IMR-90 (cell line): ENCODE measurements around the gene AGXT2. TPM values are rescaled to one million over a fixed set of nuclear protein-coding genes. Genes with fewer than 3 reads are reported as not detected.

Experiments
- ATAC-seq: fragments of 200-7000 bp; cut with Tn5 transposase; 2 replicates; pipeline ENCODE4 v1.9.1; 2020; ENCODE audit warnings: low read depth, mild to moderate bottlenecking, moderate library complexity
- BruUV-seq: library from RNA; stranded (reverse); fragments of 400-500 nt; replicated peaks from 2 replicates; lab custom pipeline; 2021; lab: Mats Ljungman, UMichigan
- CTCF ChIA-PET: fragments of 300-600 bp; formaldehyde crosslinking; extraction: SDS; loops from one replicate; lab custom pipeline; 2021; ENCODE audit warnings: antibody characterized with exemption; lab: Yijun Ruan, JAX
- POLR2A ChIA-PET: fragments of 300-600 bp; sonication (Branson Sonifier 250); formaldehyde crosslinking; loops from one replicate; lab custom pipeline; 2022; ENCODE audit warnings: antibody characterized with exemption; ENCODE audit not compliant: unreplicated experiment; lab: Charles Lee
- DNase-seq: peaks from one replicate; pipeline ENCODE4 v3.0.0; 2013
- H2AFZ ChIP-seq: replicated peaks from 2 replicates; pipeline ENCODE3; 2013; ENCODE audit warnings: low read length, mild to moderate bottlenecking; ENCODE audit not compliant: poor library complexity
- H2AK5ac ChIP-seq: 2 replicates; pipeline ENCODE4 v1.6.1; 2013; ENCODE audit warnings: low read depth, low read length, inconsistent platforms
- H2AK9ac ChIP-seq: replicated peaks from 2 replicates; pipeline ENCODE3; 2013; ENCODE audit warnings: mild to moderate bottlenecking, low read depth, low read length, moderate library complexity; ENCODE audit not compliant: poor library complexity
- H2BK120ac ChIP-seq: 2 replicates; pipeline ENCODE4 v1.6.1; 2013; ENCODE audit warnings: low read depth, low read length, inconsistent platforms
- H2BK15ac ChIP-seq: 3 replicates; pipeline ENCODE4 v1.6.1; 2013; ENCODE audit warnings: low read depth, low read length, inconsistent platforms
- H2BK20ac ChIP-seq: 2 replicates; pipeline ENCODE4 v1.6.1; 2013; ENCODE audit warnings: low read depth, mild to moderate bottlenecking, inconsistent platforms, low read length, moderate library complexity
- H2BK5ac ChIP-seq: 2 replicates; pipeline ENCODE4 v1.6.1; 2013; ENCODE audit warnings: mild to moderate bottlenecking, low read depth, low read length, inconsistent platforms; ENCODE audit not compliant: poor library complexity, severe bottlenecking
- H3K14ac ChIP-seq: replicated peaks from 2 replicates; pipeline ENCODE4 v1.6.1; 2013; ENCODE audit warnings: low read depth, low read length, inconsistent platforms
- H3K18ac ChIP-seq: 2 replicates; pipeline ENCODE4 v1.6.1; 2013; ENCODE audit warnings: low read depth, low read length, control low read depth
- H3K23ac ChIP-seq: 2 replicates; pipeline ENCODE4 v1.6.1; 2013; ENCODE audit warnings: low read depth, low read length, inconsistent platforms
- H3K27ac ChIP-seq: 2 replicates; pipeline ENCODE4 v1.5.1; 2013; ENCODE audit warnings: mild to moderate bottlenecking, control low read depth, low read length; ENCODE audit not compliant: insufficient read depth
- H3K27me3 ChIP-seq: 2 replicates; pipeline ENCODE4 v1.6.1; 2013; ENCODE audit warnings: low read length; ENCODE audit not compliant: control insufficient read depth, insufficient read depth
- H3K36me3 ChIP-seq: 2 replicates; pipeline ENCODE4 v1.6.1; 2013; ENCODE audit warnings: low read length, mixed read lengths; ENCODE audit not compliant: control insufficient read depth, insufficient read depth
- H3K4ac ChIP-seq: 2 replicates; pipeline ENCODE4 v1.6.1; 2013; ENCODE audit warnings: low read depth, low read length, inconsistent platforms
- H3K4me1 ChIP-seq: 2 replicates; pipeline ENCODE4 v1.6.1; 2013; ENCODE audit warnings: low read length, mixed read lengths; ENCODE audit not compliant: control insufficient read depth, insufficient read depth
- H3K4me2 ChIP-seq: 2 replicates; pipeline ENCODE4 v1.6.1; 2013; ENCODE audit warnings: low read depth, mild to moderate bottlenecking, control low read depth, low read length, moderate library complexity
- H3K4me3 ChIP-seq: 2 replicates; pipeline ENCODE4 v1.5.1; 2013; ENCODE audit warnings: low read depth, mild to moderate bottlenecking, control low read depth, low read length, moderate library complexity; ENCODE audit not compliant: insufficient read depth
- H3K56ac ChIP-seq: 2 replicates; pipeline ENCODE4 v1.6.1; 2013; ENCODE audit warnings: low read length, inconsistent platforms; ENCODE audit not compliant: insufficient read depth; ENCODE audit errors: extremely low read depth
- H3K79me1 ChIP-seq, 2 experiments: 2 replicates each; pipeline ENCODE4 v1.6.1; 2013; ENCODE audit warnings: low read length in 2 of 2, inconsistent platforms in 1 of 2, low read depth in 1 of 2
- H3K9ac ChIP-seq: 2 replicates; pipeline ENCODE4 v1.6.1; 2013; ENCODE audit warnings: low read depth, low read length, control low read depth
- H3K9me1 ChIP-seq: 2 replicates; pipeline ENCODE4 v1.6.1; 2013; ENCODE audit warnings: low read length, inconsistent platforms; ENCODE audit not compliant: insufficient read depth
- H3K9me3 ChIP-seq: 2 replicates; pipeline ENCODE4 v1.6.1; 2013; ENCODE audit warnings: low read length; ENCODE audit not compliant: control insufficient read depth, insufficient read depth
- H4K20me1 ChIP-seq: 2 replicates; pipeline ENCODE4 v1.6.1; 2013; ENCODE audit warnings: low read length, inconsistent platforms; ENCODE audit not compliant: insufficient read depth
- H4K5ac ChIP-seq: 2 replicates; pipeline ENCODE4 v1.6.1; 2013; ENCODE audit warnings: mild to moderate bottlenecking, low read depth, low read length, control low read depth
- H4K8ac ChIP-seq, 2 experiments: 2 replicates each; pipeline ENCODE4 v1.6.1; 2013; ENCODE audit warnings: low read depth in 2 of 2, low read length in 2 of 2, control low read depth in 1 of 2, inconsistent platforms in 1 of 2
- H4K91ac ChIP-seq: 2 replicates; pipeline ENCODE4 v1.6.1; 2013; ENCODE audit warnings: low read depth, low read length, inconsistent platforms; ENCODE audit not compliant: insufficient read depth
- CEBPB ChIP-seq: IDR thresholded peaks from 2 replicates; pipeline ENCODE4 v1.6.1; 2012; ENCODE audit warnings: low read depth, low read length, improper control_type of control experiment
- CHD1 ChIP-seq: IDR thresholded peaks from 2 replicates; pipeline ENCODE4 v1.6.1; 2012; ENCODE audit warnings: low read depth, low read length, improper control_type of control experiment
- MAZ ChIP-seq: IDR thresholded peaks from 2 replicates; pipeline ENCODE4 v1.6.1; 2012; ENCODE audit warnings: low read depth, mild to moderate bottlenecking, low read length, improper control_type of control experiment, moderate library complexity, borderline replicate concordance
- MXI1 ChIP-seq: IDR thresholded peaks from 2 replicates; pipeline ENCODE4 v1.6.1; 2012; ENCODE audit warnings: low read depth, mild to moderate bottlenecking, low read length, moderate library complexity, borderline replicate concordance
- NFE2L2 ChIP-seq: fragments of 150-350 bp; IDR thresholded peaks from 2 replicates; pipeline ENCODE4 v1.6.1; 2016; ENCODE audit warnings: low read depth, mild to moderate bottlenecking, low read length
- POLR2A ChIP-seq: IDR thresholded peaks from 2 replicates; pipeline ENCODE4 v1.6.1; 2012; ENCODE audit warnings: mild to moderate bottlenecking, low read depth, low read length
- RFX5 ChIP-seq: IDR thresholded peaks from 2 replicates; pipeline ENCODE4 v1.8.0; 2012; ENCODE audit warnings: low read depth, mild to moderate bottlenecking, low read length, moderate library complexity
- SMC3 ChIP-seq: fragments of 150-350 bp; IDR thresholded peaks from 2 replicates; pipeline ENCODE4 v1.6.1; 2016; ENCODE audit warnings: low read depth, mild to moderate bottlenecking, antibody characterized with exemption, low read length, moderate library complexity
- WGBS, 2 experiments: methylation state at CpG; one replicate each; pipeline versions ENCODE4 v1.1.5 to v1.1.7; 2013; ENCODE audit warnings: missing lambda C conversion rate in 2 of 2; ENCODE audit not compliant: insufficient read length in 1 of 2; ENCODE audit errors: extremely low coverage in 2 of 2; 5-methylcytosine and 5-hydroxymethylcytosine counted together
- dilution Hi-C: fragments of 300-500 bp; cut with HindIII; formaldehyde crosslinking; loops from one replicate; pipeline ENCODE4 v1.14.3; 2018; ENCODE audit warnings: low sequenced_read_pairs; ENCODE audit not compliant: unreplicated experiment
- in situ Hi-C: fragments of 300-500 bp; cut with MboI; formaldehyde crosslinking; loops from 3 replicates; pipeline ENCODE4 v1.14.3; 2019; ENCODE audit warnings: low sequenced_read_pairs, inconsistent platforms, mixed read lengths
- intact Hi-C: fragments of 100-400 bp; cut with micrococcal nuclease; formaldehyde crosslinking; loops from 2 replicates; pipeline ENCODE4 v1.10.0; 2022
- polyA plus RNA-seq, 3 experiments: library from polyadenylated mRNA; depleted of rRNA; stranded (reverse); fragments of >200 nt; gene quantifications; 2 replicates each; pipeline ENCODE4 v1.2.3, GENCODE V29; 2012; ENCODE audit warnings: low replicate concordance in 1 of 3
- total RNA-seq: library from RNA; depleted of rRNA; stranded (reverse); fragments of >200 nt; gene quantifications from 2 replicates; pipeline ENCODE4 v1.2.3, GENCODE V29; 2012
- TF ChIP-seq, protein P1 (sequence below): fragments of 150-350 bp; IDR thresholded peaks from 2 replicates; pipeline ENCODE4 v1.6.1; 2016; ENCODE audit warnings: low read depth, mild to moderate bottlenecking, low read length, moderate library complexity, borderline replicate concordance

Gene AGXT2
- total and polyA plus RNA-seq, 2 of the 4 experiments (the other 2 are of a cell fraction), result not detected

DNA sequence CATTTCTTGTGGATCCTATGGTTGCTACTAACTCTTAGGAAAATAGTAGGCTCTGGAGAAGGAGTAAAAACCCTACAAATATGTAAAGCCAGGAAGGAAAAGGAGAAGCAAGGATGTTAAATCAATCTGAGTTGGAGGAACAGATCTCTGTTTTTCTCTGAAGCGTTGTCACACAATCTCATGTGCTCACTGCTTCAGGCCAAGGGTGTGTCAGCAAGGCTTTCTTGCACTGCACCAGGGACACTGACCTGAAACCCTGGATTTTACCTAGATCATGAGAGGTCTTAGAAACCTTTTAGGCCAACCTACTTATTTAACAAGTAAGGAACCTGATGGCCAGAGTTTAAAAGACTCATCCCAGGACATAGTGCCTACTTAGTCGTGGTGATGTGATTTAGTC, 12.5 kb upstream of the AGXT2 start:
- H3K9me3 ChIP-seq, result no peaks in the 10 kb centered on the region
- intact Hi-C loops, result no loop called here

More for the DNA sequence above, 12.5 kb upstream of the AGXT2 start:
- no CpG with 5 or more reads among the region's 2 CpGs for WGBS, 2 experiments
- TF ChIP-seq MXI1 (no peak), POLR2A (no peak), CHD1 (no peak), CEBPB (no peak), RFX5 (no peak), MAZ (no peak), SMC3 (no peak), NFE2L2 (no peak)
- TF ChIP-seq, protein P1, sequence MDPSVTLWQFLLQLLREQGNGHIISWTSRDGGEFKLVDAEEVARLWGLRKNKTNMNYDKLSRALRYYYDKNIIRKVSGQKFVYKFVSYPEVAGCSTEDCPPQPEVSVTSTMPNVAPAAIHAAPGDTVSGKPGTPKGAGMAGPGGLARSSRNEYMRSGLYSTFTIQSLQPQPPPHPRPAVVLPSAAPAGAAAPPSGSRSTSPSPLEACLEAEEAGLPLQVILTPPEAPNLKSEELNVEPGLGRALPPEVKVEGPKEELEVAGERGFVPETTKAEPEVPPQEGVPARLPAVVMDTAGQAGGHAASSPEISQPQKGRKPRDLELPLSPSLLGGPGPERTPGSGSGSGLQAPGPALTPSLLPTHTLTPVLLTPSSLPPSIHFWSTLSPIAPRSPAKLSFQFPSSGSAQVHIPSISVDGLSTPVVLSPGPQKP, result no peak
- Histone ChIP-seq H2BK20ac (no peak overlapping the region), H2AK9ac (no peak overlapping the region), H3K18ac (no peak overlapping the region), H3K4me1 (0 out of 2 replicates have a peak, but pooled peaks cover 3% of the 10 kb centered on the region), H3K9ac (no peak overlapping the region), H2BK5ac (no peak overlapping the region), H2BK120ac (no peak overlapping the region), H3K23ac (no peak overlapping the region), H3K4ac (no peak overlapping the region), H3K27me3 (no peaks in the 10 kb centered on the region; the same call in 1 of the 2 replicates), H4K91ac (no peak overlapping the region), H4K5ac (no peak overlapping the region), H3K79me1 (no peaks in the 10 kb centered on the region), H3K56ac (no peak overlapping the region), H3K14ac (no peak overlapping the region), H3K4me2 (no peak overlapping the region), H3K27ac (no peak overlapping the region), H2AFZ (no peak overlapping the region), H4K8ac (no peak overlapping the region), H4K20me1 (no peaks in the 10 kb centered on the region), H3K36me3 (no peaks in the 10 kb centered on the region), H3K9me1 (no peaks in the 10 kb centered on the region), H2AK5ac (no peak overlapping the region), H3K4me3 (no peak overlapping the region), H2BK15ac (no peak overlapping the region)
- ChIA-PET CTCF (no interaction called here), POLR2A (no interaction called here)
- ATAC-seq (no peak), DNase-seq (no peak)
- no TSS peak for BruUV-seq
- dilution Hi-C loops (no loop called here), in situ Hi-C loops (no loop called here)
